CD4-positive, alpha-beta T cell (primary cell): ENCODE data around the gene CREB3L1. TPM values are rescaled to one million over a fixed set of nuclear protein-coding genes. Genes with fewer than 3 reads are reported as not detected.

ENCODE experiments used
- ATAC-seq: fragments of 200-7000 bp; cut with Tn5 transposase; one replicate; pipeline ENCODE4 v1.10.0; 2022; ENCODE audit warnings: mild to moderate bottlenecking; ENCODE audit not compliant: poor library complexity
- CTCF ChIA-PET: fragments of 350-600 bp; sonication (Branson Sonifier 250); formaldehyde crosslinking; loops from one replicate; lab custom pipeline; 2021; ENCODE audit warnings: antibody characterized with exemption, inconsistent platforms; lab: Charles Lee
- POLR2A ChIA-PET: fragments of 350-600 bp; sonication (Branson Sonifier 250); formaldehyde crosslinking; loops from one replicate; lab custom pipeline; 2021; ENCODE audit warnings: antibody characterized with exemption, inconsistent platforms; lab: Charles Lee
- DNase-seq, 14 experiments: peaks; one replicate each; pipeline ENCODE4 v3.0.0-alpha.2; 2013 to 2020; ENCODE audit warnings: mixed read lengths in 2 of 14
- H3K27ac ChIP-seq, 2 donors: one replicate each; pipeline versions ENCODE4 v1.5.1 to v1.7.0; 2013; ENCODE audit warnings: low read length in 2 of 2, low read depth in 1 of 2, mild to moderate bottlenecking in 1 of 2
- H3K27me3 ChIP-seq, 2 experiments: 1 replicate in 1 of 2; 2 replicates in 1 of 2; pipeline versions ENCODE4 v1.6.1 to v1.7.0; 2013; ENCODE audit warnings: low read length in 2 of 2, control low read depth in 1 of 2, mild to moderate bottlenecking in 1 of 2, moderate library complexity in 1 of 2; ENCODE audit not compliant: insufficient read depth in 2 of 2, control insufficient read depth in 1 of 2
- H3K36me3 ChIP-seq: one replicate; pipeline ENCODE4 v1.6.1; 2013; ENCODE audit warnings: low read length, control low read depth; ENCODE audit not compliant: insufficient read depth
- H3K4me1 ChIP-seq: one replicate; pipeline ENCODE4 v1.6.1; 2013; ENCODE audit warnings: low read length, control low read depth; ENCODE audit not compliant: insufficient read depth
- H3K4me3 ChIP-seq: one replicate; pipeline ENCODE4 v1.5.1; 2013; ENCODE audit warnings: mild to moderate bottlenecking, low read length, moderate library complexity
- H3K9me3 ChIP-seq, 2 experiments: 1 replicate in 1 of 2; 2 replicates in 1 of 2; pipeline versions ENCODE4 v1.6.1 to v1.7.0; 2013; ENCODE audit warnings: low read length in 2 of 2, mild to moderate bottlenecking in 2 of 2, control low read depth in 1 of 2, moderate library complexity in 1 of 2; ENCODE audit not compliant: control insufficient read depth in 1 of 2, insufficient read depth in 1 of 2
- H3K27ac Mint-ChIP-seq: one replicate; pipeline ENCODE4 v1.8.0; 2020; ENCODE audit warnings: mixed read lengths
- H3K27me3 Mint-ChIP-seq: one replicate; pipeline ENCODE4 v1.8.0; 2021; ENCODE audit warnings: mixed read lengths
- H3K36me3 Mint-ChIP-seq: one replicate; pipeline ENCODE4 v1.8.0; 2021; ENCODE audit warnings: low read depth, mixed read lengths
- H3K4me1 Mint-ChIP-seq: one replicate; pipeline ENCODE4 v1.8.0; 2021; ENCODE audit warnings: low read depth, mixed read lengths
- H3K4me3 Mint-ChIP-seq: one replicate; pipeline ENCODE4 v1.8.0; 2020; ENCODE audit warnings: mild to moderate bottlenecking, mixed read lengths
- H3K9me3 Mint-ChIP-seq: one replicate; pipeline ENCODE4 v1.8.0; 2020; ENCODE audit warnings: mixed read lengths
- intact Hi-C, 2 experiments: fragments of 100-400 bp; cut with DNase I in 1 of 2; cut with micrococcal nuclease in 1 of 2; formaldehyde crosslinking; loops; one replicate each; pipeline versions ENCODE4 v1.15.1 to v1.9.0; 2023 to 2025; cut with DNase I, micrococcal nuclease
- total RNA-seq, 174 experiments: library from RNA in 2 of 174; stranded (reverse) in 2 of 174; gene quantifications; one replicate each; pipeline ENCODE4 v1.2.3 and lab custom pipeline; 2021 to 2026
- TF ChIP-seq, protein P1 (sequence below): fragments of 200-600 bp; IDR thresholded peaks from one replicate; pipeline ENCODE4 v1.8.0; 2022; ENCODE audit warnings: antibody characterized with exemption, mild to moderate bottlenecking

Gene CREB3L1
- total RNA-seq, 2 experiments from 2014 or later = not detected

DNA sequence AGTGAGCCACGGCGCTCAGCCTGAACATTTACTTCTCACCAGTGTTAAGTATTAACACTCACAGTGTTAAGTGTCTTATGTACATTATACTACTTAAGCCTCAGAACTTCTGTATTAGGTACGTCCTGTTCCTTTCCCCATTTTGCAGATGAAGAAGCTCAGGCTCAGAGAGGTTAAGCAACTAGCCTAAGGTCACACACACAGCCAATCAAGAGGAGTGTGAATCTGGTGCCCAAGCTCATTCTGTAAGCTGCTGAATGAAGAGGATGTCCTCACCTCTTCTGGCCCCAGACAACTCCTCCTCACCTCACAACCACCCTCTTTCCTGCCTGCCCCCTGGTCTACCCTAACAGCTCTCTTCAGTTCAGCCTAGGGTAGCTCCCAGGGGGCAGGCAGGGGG, 29.9 kb downstream of the CREB3L1 start:
- POLR2A ChIA-PET = interaction anchor here (1.4 kb wide), 1 partner anchor 12 kb away, joined by 3 read pairs; no protein-coding TSS in a partner anchor
- no peaks in the 10 kb centered on the region for H3K36me3 Mint-ChIP-seq
- no peak for ATAC-seq

DNA sequence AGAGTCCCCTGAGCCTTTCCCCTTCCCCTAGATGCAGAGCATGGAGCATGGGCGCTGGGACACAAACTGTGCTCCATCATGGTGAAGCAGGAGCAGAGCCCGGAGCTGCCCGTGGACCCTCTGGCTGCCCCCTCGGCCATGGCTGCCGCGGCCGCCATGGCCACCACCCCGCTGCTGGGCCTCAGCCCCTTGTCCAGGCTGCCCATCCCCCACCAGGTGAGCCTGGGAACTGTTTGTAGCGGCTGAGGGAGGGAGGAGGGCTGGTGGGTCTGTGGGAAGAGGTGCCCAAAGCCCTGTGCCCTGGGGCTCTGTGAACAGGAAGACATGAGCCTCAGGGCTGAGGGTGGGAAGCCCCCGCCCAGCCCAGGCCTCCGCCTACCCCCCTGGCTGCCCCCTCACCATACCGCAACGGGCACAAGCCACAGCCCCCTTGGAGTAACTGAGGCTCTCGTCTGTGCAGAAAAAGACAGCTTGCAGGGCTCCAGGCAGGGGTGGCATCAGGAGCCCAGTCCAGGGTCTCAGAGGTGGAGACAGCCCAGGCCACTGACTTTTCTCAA, 30.4 kb downstream of the CREB3L1 start:
- Histone ChIP-seq H3K27me3 (no peaks in the 10 kb centered on the region), H3K4me1 (peaks cover 9% of the 10 kb centered on the region), H3K4me3 (no peak overlapping the region), H3K36me3 (no peaks in the 10 kb centered on the region), H3K27ac (no peak overlapping the region), H3K9me3 (no peaks in the 10 kb centered on the region)
- DNase-seq (peak in 1 of 14 experiments; percentile 18), ATAC-seq (no peak)
- Mint-ChIP-seq H3K9me3 (no peaks in the 10 kb centered on the region), H3K4me1 (peaks cover 5% of the 10 kb centered on the region), H3K27ac (no peak overlapping the region), H3K27me3 (no peaks in the 10 kb centered on the region), H3K36me3 (no peaks in the 10 kb centered on the region), H3K4me3 (no peak overlapping the region)
- intact Hi-C loops = loop anchor here (1.0 to 10.0 kb wide), 5 partner anchors 61 to 343 kb away; partner anchors contain the start of gene PHF21A (in 1 of the 2)
- ChIA-PET CTCF (interaction anchor here (0.6 to 3.2 kb wide), 9 partner anchors 10 to 70 kb away, joined by 3 to 21 read pairs (median 6); no protein-coding TSS in a partner anchor), POLR2A (interaction anchor here (0.9 to 1.4 kb wide), 4 partner anchors 11 to 25 kb away, joined by 3 to 4 read pairs (median 3); no protein-coding TSS in a partner anchor)
- TF ChIP-seq, protein P1, sequence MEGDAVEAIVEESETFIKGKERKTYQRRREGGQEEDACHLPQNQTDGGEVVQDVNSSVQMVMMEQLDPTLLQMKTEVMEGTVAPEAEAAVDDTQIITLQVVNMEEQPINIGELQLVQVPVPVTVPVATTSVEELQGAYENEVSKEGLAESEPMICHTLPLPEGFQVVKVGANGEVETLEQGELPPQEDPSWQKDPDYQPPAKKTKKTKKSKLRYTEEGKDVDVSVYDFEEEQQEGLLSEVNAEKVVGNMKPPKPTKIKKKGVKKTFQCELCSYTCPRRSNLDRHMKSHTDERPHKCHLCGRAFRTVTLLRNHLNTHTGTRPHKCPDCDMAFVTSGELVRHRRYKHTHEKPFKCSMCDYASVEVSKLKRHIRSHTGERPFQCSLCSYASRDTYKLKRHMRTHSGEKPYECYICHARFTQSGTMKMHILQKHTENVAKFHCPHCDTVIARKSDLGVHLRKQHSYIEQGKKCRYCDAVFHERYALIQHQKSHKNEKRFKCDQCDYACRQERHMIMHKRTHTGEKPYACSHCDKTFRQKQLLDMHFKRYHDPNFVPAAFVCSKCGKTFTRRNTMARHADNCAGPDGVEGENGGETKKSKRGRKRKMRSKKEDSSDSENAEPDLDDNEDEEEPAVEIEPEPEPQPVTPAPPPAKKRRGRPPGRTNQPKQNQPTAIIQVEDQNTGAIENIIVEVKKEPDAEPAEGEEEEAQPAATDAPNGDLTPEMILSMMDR = no peak

More for the DNA sequence above, 29.9 kb downstream of the CREB3L1 start:
- H3K4me3 ChIP-seq = no peak overlapping the region
- peaks cover 9% of the 10 kb centered on the region for H3K4me1 ChIP-seq
- H3K9me3 Mint-ChIP-seq = no peaks in the 10 kb centered on the region
- TF ChIP-seq, protein P1 = no peak
- no peak overlapping the region for H3K27ac ChIP-seq
- CTCF ChIA-PET = interaction anchor here (1.4 to 3.2 kb wide), 3 partner anchors 23 to 69 kb away, joined by 4 to 21 read pairs (median 9); no protein-coding TSS in a partner anchor
- no peak for DNase-seq
- H3K4me1 Mint-ChIP-seq = peaks cover 5% of the 10 kb centered on the region
- H3K4me3 Mint-ChIP-seq = no peak overlapping the region
- intact Hi-C loops = loop anchor here in 1 of 2 experiments (10.0 kb wide), 1 partner anchor 183 kb away; the partner anchor contains the start of gene PHF21A
- H3K27me3 Mint-ChIP-seq = no peaks in the 10 kb centered on the region
- H3K27ac Mint-ChIP-seq = no peak overlapping the region
- no peaks in the 10 kb centered on the region for H3K9me3 ChIP-seq
- H3K27me3 ChIP-seq = no peaks in the 10 kb centered on the region
- no peaks in the 10 kb centered on the region for H3K36me3 ChIP-seq

DNA sequence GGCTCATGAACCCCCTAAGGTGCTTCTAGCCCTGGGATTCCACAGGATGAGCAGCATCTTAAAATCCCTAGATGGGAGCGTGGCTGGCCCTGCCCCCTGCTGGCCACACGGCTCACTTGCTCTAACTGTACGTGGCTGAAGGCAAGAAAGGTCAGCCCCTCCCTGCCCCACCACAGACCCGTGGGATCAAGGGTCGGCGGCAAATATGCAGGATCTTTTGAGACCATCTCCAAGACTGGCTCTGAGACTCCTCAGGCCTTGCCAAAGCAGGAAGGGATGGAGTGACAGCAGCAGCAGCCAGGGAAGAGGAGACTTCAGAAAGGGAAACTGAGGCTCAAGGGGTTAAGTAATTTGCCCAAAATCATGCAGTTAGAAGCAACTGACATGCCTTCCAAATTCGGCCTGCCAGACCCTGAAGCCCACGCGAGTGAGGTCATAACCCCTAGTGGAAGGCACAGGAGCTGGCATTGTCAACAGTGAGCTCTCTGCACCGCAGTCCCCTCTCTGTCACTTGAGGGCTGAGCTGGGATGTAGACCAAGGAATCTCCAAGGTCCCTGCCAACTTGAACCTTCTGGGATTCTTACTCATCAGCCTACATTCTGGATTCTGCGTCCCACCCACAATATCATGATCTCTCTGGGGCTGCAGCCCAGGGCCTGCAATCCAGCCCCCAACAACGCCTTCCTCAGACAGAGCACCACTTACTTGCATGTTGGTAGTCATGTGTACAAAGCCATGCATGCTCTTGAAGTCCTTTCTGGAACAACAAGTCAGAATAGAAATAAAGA, 31.4 kb downstream of the CREB3L1 start:
- H3K27ac ChIP-seq = no peak overlapping the region
- ChIA-PET POLR2A (interaction anchor here (0.9 to 1.4 kb wide), 6 partner anchors 10 to 75 kb away, joined by 3 to 5 read pairs (median 3); no protein-coding TSS in a partner anchor), CTCF (interaction anchor here (0.8 to 3.2 kb wide), 9 partner anchors 11 to 69 kb away, joined by 3 to 21 read pairs (median 4); partner anchors contain the start of gene DGKZ)
- peak; percentile 87 for ATAC-seq
- H3K4me1 ChIP-seq = peaks cover 9% of the 10 kb centered on the region
- TF ChIP-seq, protein P1 = peak; percentile 84
- no peaks in the 10 kb centered on the region for H3K27me3 Mint-ChIP-seq
- H3K9me3 ChIP-seq = no peaks in the 10 kb centered on the region
- no peak overlapping the region for H3K27ac Mint-ChIP-seq
- no peaks in the 10 kb centered on the region for H3K27me3 ChIP-seq
- peaks cover 5% of the 10 kb centered on the region for H3K4me1 Mint-ChIP-seq
- no peak overlapping the region for H3K4me3 Mint-ChIP-seq
- no peaks in the 10 kb centered on the region for H3K36me3 ChIP-seq
- intact Hi-C loops = loop anchor here (1.0 to 10.0 kb wide), 5 partner anchors 62 to 344 kb away; partner anchors contain the start of gene PHF21A (in 1 of the 2)
- DNase-seq = peak; percentile 40 to 79 (median 56)
- H3K4me3 ChIP-seq = no peak overlapping the region
- no peaks in the 10 kb centered on the region for H3K9me3 Mint-ChIP-seq
- H3K36me3 Mint-ChIP-seq = no peaks in the 10 kb centered on the region
